ENCODE measurements around the gene P3H4. TPM values are rescaled to one million over a fixed set of nuclear protein-coding genes. Genes with fewer than 3 reads are reported as not detected.

P3H4 gene
- total RNA-seq, 1 experiment from 2014 or later: 58.9 TPM

DNA sequence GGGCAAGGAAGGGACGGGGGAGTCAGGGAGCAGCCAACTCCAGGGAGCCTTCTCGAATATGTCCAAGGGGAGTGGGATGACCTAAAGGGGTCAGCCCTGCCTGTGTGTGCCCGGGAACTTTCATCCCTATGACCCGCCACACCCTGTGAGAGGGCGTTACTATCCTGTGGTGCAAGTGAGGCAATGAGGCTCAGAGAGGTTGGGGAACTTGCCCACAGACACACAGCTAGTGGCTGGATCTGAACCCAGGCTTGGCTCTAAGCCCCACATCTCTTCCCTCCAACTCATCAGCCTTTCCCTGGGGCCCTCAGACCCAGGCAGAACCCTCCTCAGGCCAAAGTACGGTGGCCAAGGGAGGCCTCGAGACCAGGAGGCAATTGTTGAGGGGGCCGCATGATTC lies 48.4 kb downstream of the P3H4 start:
- DNase-seq (ENCODE audit: low read depth, low spot score) (no peak), ATAC-seq (no peak)
- no peak overlapping the region for H3K4me3 ChIP-seq (ENCODE audit: low read depth in 2 of 2, low read length in 2 of 2)
- in situ Hi-C loops (cut with HindIII; ENCODE audit: low pct_unique_long_range_greater_than_20kb, low sequenced_read_pairs) (no loop called here), intact Hi-C loops (cut with micrococcal nuclease; ENCODE audit: unreplicated experiment) (no loop called here)
- peaks cover 11% of the 10 kb centered on the region for H3K36me3 ChIP-seq (ENCODE audit: control insufficient read depth, insufficient read depth, low read length)
- no peaks in the 10 kb centered on the region for H3K9me3 ChIP-seq (ENCODE audit: control insufficient read depth, insufficient read depth, low read depth, low read length)
- no TSS peak for BruUV-seq (replicated peaks)
- TF ChIP-seq, protein P1, sequence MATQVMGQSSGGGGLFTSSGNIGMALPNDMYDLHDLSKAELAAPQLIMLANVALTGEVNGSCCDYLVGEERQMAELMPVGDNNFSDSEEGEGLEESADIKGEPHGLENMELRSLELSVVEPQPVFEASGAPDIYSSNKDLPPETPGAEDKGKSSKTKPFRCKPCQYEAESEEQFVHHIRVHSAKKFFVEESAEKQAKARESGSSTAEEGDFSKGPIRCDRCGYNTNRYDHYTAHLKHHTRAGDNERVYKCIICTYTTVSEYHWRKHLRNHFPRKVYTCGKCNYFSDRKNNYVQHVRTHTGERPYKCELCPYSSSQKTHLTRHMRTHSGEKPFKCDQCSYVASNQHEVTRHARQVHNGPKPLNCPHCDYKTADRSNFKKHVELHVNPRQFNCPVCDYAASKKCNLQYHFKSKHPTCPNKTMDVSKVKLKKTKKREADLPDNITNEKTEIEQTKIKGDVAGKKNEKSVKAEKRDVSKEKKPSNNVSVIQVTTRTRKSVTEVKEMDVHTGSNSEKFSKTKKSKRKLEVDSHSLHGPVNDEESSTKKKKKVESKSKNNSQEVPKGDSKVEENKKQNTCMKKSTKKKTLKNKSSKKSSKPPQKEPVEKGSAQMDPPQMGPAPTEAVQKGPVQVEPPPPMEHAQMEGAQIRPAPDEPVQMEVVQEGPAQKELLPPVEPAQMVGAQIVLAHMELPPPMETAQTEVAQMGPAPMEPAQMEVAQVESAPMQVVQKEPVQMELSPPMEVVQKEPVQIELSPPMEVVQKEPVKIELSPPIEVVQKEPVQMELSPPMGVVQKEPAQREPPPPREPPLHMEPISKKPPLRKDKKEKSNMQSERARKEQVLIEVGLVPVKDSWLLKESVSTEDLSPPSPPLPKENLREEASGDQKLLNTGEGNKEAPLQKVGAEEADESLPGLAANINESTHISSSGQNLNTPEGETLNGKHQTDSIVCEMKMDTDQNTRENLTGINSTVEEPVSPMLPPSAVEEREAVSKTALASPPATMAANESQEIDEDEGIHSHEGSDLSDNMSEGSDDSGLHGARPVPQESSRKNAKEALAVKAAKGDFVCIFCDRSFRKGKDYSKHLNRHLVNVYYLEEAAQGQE (IDR thresholded peaks at IDR 0.05; ENCODE audit: insufficient read depth in 1 of 2, low read depth in 2 of 2, low read length in 1 of 2): no peak
- TF ChIP-seq, protein P2, sequence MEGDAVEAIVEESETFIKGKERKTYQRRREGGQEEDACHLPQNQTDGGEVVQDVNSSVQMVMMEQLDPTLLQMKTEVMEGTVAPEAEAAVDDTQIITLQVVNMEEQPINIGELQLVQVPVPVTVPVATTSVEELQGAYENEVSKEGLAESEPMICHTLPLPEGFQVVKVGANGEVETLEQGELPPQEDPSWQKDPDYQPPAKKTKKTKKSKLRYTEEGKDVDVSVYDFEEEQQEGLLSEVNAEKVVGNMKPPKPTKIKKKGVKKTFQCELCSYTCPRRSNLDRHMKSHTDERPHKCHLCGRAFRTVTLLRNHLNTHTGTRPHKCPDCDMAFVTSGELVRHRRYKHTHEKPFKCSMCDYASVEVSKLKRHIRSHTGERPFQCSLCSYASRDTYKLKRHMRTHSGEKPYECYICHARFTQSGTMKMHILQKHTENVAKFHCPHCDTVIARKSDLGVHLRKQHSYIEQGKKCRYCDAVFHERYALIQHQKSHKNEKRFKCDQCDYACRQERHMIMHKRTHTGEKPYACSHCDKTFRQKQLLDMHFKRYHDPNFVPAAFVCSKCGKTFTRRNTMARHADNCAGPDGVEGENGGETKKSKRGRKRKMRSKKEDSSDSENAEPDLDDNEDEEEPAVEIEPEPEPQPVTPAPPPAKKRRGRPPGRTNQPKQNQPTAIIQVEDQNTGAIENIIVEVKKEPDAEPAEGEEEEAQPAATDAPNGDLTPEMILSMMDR (IDR thresholded peaks at IDR 0.05): no peak
- no peak for TF ChIP-seq TCF7L2 (IDR thresholded peaks at IDR 0.05; ENCODE audit: low read depth, low read length)
- TF ChIP-seq POLR2AphosphoS5 (IDR thresholded peaks at IDR 0.05; ENCODE audit: low read depth, low read length): no peak
- TF ChIP-seq SIN3A (IDR thresholded peaks at IDR 0.05; ENCODE audit: borderline replicate concordance, insufficient read depth, low read depth, low read length): no peak
- CTCF ChIA-PET: interaction anchor here (0.6 kb wide), 1 partner anchor 80 kb away, joined by 3 read pairs; no protein-coding TSS in a partner anchor
- no peak overlapping the region for H3K27ac ChIP-seq (ENCODE audit: low read length)
- H3K4me1 ChIP-seq (ENCODE audit: control insufficient read depth, insufficient read depth, low read length): no peaks in the 10 kb centered on the region
- POLR2A ChIA-PET: interaction anchor here (0.5 to 0.9 kb wide), 2 partner anchors 10 to 31 kb away, joined by 3 to 8 read pairs; no protein-coding TSS in a partner anchor
- no peaks in the 10 kb centered on the region for H3K27me3 ChIP-seq (ENCODE audit: control insufficient read depth, insufficient read depth, low read length)

DNA sequence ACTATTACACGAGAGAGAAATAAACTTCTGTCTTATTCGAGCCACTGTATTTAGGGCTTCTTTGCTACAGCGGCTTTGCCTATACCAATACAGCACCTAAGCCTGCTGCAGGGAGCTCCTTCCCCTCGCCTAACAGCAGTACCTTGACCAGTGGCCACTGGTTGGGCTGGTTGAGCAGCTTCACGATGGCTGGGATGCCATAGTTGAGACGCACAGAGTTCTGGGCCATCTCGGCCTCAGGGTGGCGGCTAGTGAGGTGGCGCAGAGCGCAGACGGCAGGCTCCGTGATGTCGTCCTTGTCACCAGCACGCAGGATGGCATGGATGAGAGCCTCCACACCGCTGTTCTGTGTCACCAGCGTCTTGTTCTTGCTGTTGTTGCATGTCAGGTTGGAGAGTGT lies 48.9 kb downstream of the P3H4 start:
- in situ Hi-C loops (cut with HindIII; ENCODE audit: low pct_unique_long_range_greater_than_20kb, low sequenced_read_pairs) (no loop called here), intact Hi-C loops (cut with micrococcal nuclease; ENCODE audit: unreplicated experiment) (no loop called here)
- POLR2A ChIA-PET: interaction anchor here (0.5 to 0.9 kb wide), 2 partner anchors 10 to 30 kb away, joined by 3 to 8 read pairs; no protein-coding TSS in a partner anchor
- ATAC-seq (0 out of 2 replicates have a peak, but pooled peaks have one; percentile 19), DNase-seq (ENCODE audit: low read depth, low spot score) (no peak)
- no TSS peak for BruUV-seq (replicated peaks)
- Histone ChIP-seq H3K36me3 (ENCODE audit: control insufficient read depth, insufficient read depth, low read length) (peaks cover 13% of the 10 kb centered on the region), H3K4me3 (ENCODE audit: low read depth in 2 of 2, low read length in 2 of 2) (no peak overlapping the region), H3K27me3 (ENCODE audit: control insufficient read depth, insufficient read depth, low read length) (no peaks in the 10 kb centered on the region), H3K9me3 (ENCODE audit: control insufficient read depth, insufficient read depth, low read depth, low read length) (no peaks in the 10 kb centered on the region), H3K27ac (ENCODE audit: low read length) (no peak overlapping the region), H3K4me1 (ENCODE audit: control insufficient read depth, insufficient read depth, low read length) (no peaks in the 10 kb centered on the region)
- CTCF ChIA-PET: interaction anchor here (0.6 kb wide), 1 partner anchor 80 kb away, joined by 3 read pairs; no protein-coding TSS in a partner anchor
- TF ChIP-seq, protein P1 (IDR thresholded peaks at IDR 0.05; ENCODE audit: insufficient read depth in 1 of 2, low read depth in 2 of 2, low read length in 1 of 2): no peak
- TF ChIP-seq SIN3A (IDR thresholded peaks at IDR 0.05; ENCODE audit: borderline replicate concordance, insufficient read depth, low read depth, low read length) (no peak), POLR2AphosphoS5 (IDR thresholded peaks at IDR 0.05; ENCODE audit: low read depth, low read length) (no peak), TCF7L2 (IDR thresholded peaks at IDR 0.05; ENCODE audit: low read depth, low read length) (no peak)
- TF ChIP-seq, protein P2 (IDR thresholded peaks at IDR 0.05): no peak
